ENCODE data around the gene POLRMT. TPM values are rescaled to one million over a fixed set of nuclear protein-coding genes. Genes with fewer than 3 reads are reported as not detected.
"Not testable (repeated sequence)": the region's sequence is repeated elsewhere in the genome, so short reads cannot be mapped to it uniquely, and the experiment has no call there.

Gene POLRMT
- total RNA-seq, 1 donor from 2014 or later = 53.6 TPM

DNA sequence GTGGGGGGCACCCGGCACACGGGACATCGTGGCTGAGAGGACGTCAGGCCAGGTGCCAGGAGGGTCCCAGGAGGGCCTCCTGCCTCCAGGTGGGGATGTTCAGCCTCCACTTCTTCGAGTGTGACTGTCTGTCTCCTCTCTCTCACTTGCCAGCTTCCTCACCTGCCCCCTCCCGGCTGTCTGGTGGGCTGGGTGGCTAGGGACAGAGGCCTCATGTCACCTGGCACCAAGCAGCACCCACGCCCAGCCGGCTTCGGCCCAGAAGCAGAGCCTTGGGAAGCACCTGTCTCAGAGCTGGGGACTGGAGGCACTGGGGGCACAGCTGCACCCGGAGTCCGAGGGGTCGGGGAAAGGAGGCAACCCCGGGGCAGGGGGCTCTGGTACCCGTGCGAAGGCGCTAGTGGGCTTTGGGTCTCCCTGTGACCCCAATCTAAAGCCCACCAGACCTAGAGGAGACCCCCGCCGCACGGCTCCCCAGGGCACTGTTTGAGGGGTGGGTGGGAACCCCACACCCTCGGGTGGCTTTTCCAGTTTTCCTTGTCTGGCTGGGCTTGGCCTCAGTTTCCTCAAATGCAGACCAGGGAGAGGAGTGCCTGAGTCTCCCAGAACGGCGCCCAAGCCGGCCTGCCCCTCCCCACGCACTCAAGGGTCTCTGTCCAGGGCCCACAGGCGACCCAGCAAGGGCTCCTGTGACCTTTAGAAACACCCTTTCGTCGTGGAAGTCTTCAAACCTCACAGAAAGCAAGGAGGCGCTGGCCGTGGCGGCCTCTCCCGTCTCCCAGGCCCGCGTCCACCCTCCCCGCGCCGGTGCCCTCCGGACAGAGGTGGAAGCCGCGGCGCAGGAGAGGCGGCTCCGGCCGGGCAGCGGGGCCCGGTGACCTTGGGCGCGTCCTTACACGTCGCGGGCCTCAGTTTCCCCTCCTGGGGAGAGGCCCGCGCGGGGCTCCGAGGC is 44.3 kb downstream of the POLRMT start:
- H3K9me3 Mint-ChIP-seq (ENCODE audit: unreplicated experiment) = no peaks in the 10 kb centered on the region
- H3K4me3 Mint-ChIP-seq (ENCODE audit: unreplicated experiment) = peak overlapping the region; percentile 59
- TF ChIP-seq, protein P1, sequence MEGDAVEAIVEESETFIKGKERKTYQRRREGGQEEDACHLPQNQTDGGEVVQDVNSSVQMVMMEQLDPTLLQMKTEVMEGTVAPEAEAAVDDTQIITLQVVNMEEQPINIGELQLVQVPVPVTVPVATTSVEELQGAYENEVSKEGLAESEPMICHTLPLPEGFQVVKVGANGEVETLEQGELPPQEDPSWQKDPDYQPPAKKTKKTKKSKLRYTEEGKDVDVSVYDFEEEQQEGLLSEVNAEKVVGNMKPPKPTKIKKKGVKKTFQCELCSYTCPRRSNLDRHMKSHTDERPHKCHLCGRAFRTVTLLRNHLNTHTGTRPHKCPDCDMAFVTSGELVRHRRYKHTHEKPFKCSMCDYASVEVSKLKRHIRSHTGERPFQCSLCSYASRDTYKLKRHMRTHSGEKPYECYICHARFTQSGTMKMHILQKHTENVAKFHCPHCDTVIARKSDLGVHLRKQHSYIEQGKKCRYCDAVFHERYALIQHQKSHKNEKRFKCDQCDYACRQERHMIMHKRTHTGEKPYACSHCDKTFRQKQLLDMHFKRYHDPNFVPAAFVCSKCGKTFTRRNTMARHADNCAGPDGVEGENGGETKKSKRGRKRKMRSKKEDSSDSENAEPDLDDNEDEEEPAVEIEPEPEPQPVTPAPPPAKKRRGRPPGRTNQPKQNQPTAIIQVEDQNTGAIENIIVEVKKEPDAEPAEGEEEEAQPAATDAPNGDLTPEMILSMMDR (IDR thresholded peaks at IDR 0.05; ENCODE audit: unreplicated experiment) = no peak
- no peak for DNase-seq (ENCODE audit: low spot score)
- no peaks in the 10 kb centered on the region for H3K4me1 Mint-ChIP-seq (ENCODE audit: unreplicated experiment)
- H3K36me3 Mint-ChIP-seq (ENCODE audit: low read depth, unreplicated experiment) = no peaks in the 10 kb centered on the region
- H3K27ac Mint-ChIP-seq (ENCODE audit: unreplicated experiment) = no peak overlapping the region
- H3K27me3 Mint-ChIP-seq (ENCODE audit: unreplicated experiment) = peaks cover 17% of the 10 kb centered on the region

DNA sequence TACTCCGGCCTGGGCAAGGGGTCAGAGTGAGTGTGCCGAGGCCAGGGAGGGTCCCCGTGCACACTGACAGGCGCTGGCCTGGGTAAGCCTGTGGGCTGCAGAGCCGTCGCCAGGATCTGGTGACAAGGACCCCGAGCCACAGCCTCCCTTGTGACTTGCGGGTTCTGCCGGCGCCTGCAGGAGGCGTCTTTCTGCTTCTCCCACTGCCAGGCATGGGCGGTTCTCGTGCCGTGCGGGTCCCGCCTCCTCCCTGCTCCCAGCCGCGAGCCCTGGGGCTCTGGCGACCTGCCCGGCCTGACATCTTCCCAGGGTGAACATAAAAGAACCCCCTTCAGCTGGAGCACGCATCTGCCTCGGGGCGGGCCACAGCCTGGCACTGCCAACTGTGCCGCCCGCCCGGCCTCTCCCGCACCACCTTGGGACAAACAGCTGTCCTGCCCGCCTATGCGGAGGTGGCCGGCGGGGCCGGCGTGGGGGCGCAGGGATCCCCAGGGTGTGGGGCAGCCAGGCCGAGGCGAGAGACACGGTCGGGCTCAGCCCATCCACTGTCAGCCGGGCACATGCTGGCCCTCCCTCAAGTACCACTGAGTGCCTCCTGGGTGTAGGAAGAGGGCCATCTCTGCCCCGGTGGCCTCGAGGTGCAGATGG is 45.1 kb downstream of the POLRMT start:
- no peaks in the 10 kb centered on the region for H3K36me3 Mint-ChIP-seq (ENCODE audit: low read depth, unreplicated experiment)
- no peaks in the 10 kb centered on the region for H3K9me3 Mint-ChIP-seq (ENCODE audit: unreplicated experiment)
- H3K4me3 Mint-ChIP-seq (ENCODE audit: unreplicated experiment) = no peak overlapping the region
- peaks cover 18% of the 10 kb centered on the region for H3K27me3 Mint-ChIP-seq (ENCODE audit: unreplicated experiment)
- no peak overlapping the region for H3K27ac Mint-ChIP-seq (ENCODE audit: unreplicated experiment)
- TF ChIP-seq, protein P1 (IDR thresholded peaks at IDR 0.05; ENCODE audit: unreplicated experiment) = no peak
- no peaks in the 10 kb centered on the region for H3K4me1 Mint-ChIP-seq (ENCODE audit: unreplicated experiment)
- DNase-seq (ENCODE audit: low spot score) = peak; percentile 71

DNA sequence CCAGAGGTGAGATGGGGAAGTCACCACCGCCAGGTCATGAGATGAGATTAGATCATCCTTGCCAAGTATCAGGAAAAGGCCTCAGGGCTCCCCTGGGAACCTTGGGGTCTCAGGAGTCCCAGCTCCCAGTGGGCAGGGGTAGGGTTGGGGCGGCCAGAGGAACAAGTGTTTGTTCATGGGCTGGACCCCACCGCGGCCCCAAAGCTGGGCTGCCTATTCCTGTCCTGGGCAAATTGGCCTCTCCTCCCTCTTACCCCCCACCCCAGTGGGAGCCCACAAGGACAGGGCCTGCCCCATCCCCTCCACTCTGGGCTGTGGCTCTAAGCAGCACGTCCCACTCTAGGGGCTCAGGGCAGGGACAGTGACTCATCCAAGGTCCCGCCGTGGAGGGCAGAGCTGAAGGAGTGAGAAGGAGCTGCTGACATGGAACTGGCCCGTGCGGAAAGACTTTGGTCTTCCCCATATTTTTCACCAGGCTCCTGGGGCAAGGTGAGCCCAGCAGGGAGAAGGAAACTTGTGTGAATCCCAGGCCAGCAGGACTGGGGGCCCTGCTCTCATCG is 47.7 kb downstream of the POLRMT start:
- no peak for DNase-seq (ENCODE audit: low spot score)
- TF ChIP-seq, protein P1 (IDR thresholded peaks at IDR 0.05; ENCODE audit: unreplicated experiment) = no peak
- no peak overlapping the region for H3K4me3 Mint-ChIP-seq (ENCODE audit: unreplicated experiment)
- no peak overlapping the region for H3K27ac Mint-ChIP-seq (ENCODE audit: unreplicated experiment)
- H3K9me3 Mint-ChIP-seq (ENCODE audit: unreplicated experiment) = no peaks in the 10 kb centered on the region
- no peaks in the 10 kb centered on the region for H3K4me1 Mint-ChIP-seq (ENCODE audit: unreplicated experiment)
- peaks cover 10% of the 10 kb centered on the region for H3K27me3 Mint-ChIP-seq (ENCODE audit: unreplicated experiment)
- no peaks in the 10 kb centered on the region for H3K36me3 Mint-ChIP-seq (ENCODE audit: low read depth, unreplicated experiment)

- not testable (repeated sequence) for H3K36me3 Mint-ChIP-seq (ENCODE audit: low read depth, unreplicated experiment); H3K27ac Mint-ChIP-seq (ENCODE audit: unreplicated experiment); H3K4me3 Mint-ChIP-seq (ENCODE audit: unreplicated experiment); H3K9me3 Mint-ChIP-seq (ENCODE audit: unreplicated experiment); DNase-seq (ENCODE audit: low spot score); H3K4me1 Mint-ChIP-seq (ENCODE audit: unreplicated experiment)
- H3K27me3 Mint-ChIP-seq (ENCODE audit: unreplicated experiment) = peaks cover 10% of the 10 kb centered on the region
These were observed 48.2 kb downstream of the POLRMT start for GRCh38 chr19:585146-585545.

DNA sequence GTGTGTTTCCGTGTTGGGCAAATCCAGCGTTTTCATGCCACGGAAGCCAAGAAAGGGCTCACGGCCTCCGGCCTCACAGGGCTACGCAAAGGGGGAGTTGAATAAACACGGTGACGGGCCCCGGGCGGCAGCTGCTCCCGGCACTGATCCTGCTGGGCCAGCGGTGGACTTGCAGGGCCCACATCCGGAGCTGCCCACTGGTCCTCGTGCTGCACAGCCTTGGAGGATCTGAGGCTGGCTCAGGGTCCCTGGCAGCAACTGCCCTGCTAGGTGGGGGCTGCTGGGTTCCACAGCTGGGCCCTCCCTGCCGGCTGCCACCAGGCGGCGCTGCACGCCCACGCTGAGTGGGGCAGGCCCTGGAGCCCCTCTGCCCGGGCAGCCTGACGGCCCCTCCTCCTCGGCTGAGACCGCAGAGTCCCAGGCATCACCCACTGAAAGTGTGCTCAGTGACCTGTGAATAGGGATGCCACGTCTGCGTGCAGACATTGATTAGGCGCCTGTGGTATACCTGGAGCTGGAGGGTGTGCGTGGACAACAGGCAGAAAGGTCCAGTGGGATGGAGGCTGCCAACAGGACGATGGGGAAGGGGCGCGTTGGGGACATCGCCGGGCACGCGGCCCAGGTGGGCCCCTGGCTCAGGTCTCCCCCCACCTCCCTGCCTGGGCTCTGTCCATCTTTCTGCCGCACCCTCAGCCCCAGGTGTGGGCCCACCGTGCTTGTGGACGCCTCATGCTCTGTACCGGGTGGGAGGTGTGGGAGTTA is 48.9 kb downstream of the POLRMT start:
- peak; percentile 85 for DNase-seq (ENCODE audit: low spot score)
- Mint-ChIP-seq H3K27me3 (ENCODE audit: unreplicated experiment) (peaks cover 10% of the 10 kb centered on the region), H3K27ac (ENCODE audit: unreplicated experiment) (no peak overlapping the region), H3K9me3 (ENCODE audit: unreplicated experiment) (no peaks in the 10 kb centered on the region), H3K4me3 (ENCODE audit: unreplicated experiment) (no peak overlapping the region), H3K4me1 (ENCODE audit: unreplicated experiment) (no peaks in the 10 kb centered on the region), H3K36me3 (ENCODE audit: low read depth, unreplicated experiment) (no peaks in the 10 kb centered on the region)
- TF ChIP-seq, protein P1 (IDR thresholded peaks at IDR 0.05; ENCODE audit: unreplicated experiment) = peak; percentile 90
